H1 (cell line): Measurements from ENCODE around the gene SNAPIN. TPM values are rescaled to one million over a fixed set of nuclear protein-coding genes. Genes with fewer than 3 reads are reported as not detected.

Experiments
- E2F6 ChIP-seq: IDR thresholded peaks from 2 replicates; pipeline ENCODE4 v1.6.1; 2012; ENCODE audit warnings: inconsistent platforms
- EZH2 ChIP-seq: fragments of 200-600 bp; sonication (generic); IDR thresholded peaks from 2 replicates; pipeline ENCODE4 v1.7.1; 2012; ENCODE audit warnings: low read depth, mild to moderate bottlenecking, moderate library complexity, low read length, inconsistent platforms; ENCODE audit not compliant: severe bottlenecking
- HDAC6 ChIP-seq: IDR thresholded peaks from one replicate; pipeline ENCODE4 v1.7.1; 2012; ENCODE audit warnings: low read depth, mild to moderate bottlenecking, inconsistent platforms, low read length, moderate library complexity
- polyA plus RNA-seq, 7 experiments: library from polyadenylated mRNA; depleted of rRNA in 3 of 7; stranded (reverse) in 5 of 7; unstranded in 2 of 7; fragments of >200 nt in 5 of 7; fragments of 200-250 nt in 2 of 7; gene quantifications; 1 replicate in 5 of 7; 2 replicates in 1 of 7; 4 replicates in 1 of 7; pipeline versions ENCODE4 v1.2.1 to v1.2.3, GENCODE V29; 2011 to 2013; ENCODE audit warnings: missing spikeins in 2 of 7, mixed read lengths in 2 of 7
- total RNA-seq: library from RNA; stranded (reverse); fragmentation: NEBNext Ultra II Directional; extraction: Animal tissue kit (Norgen Biotek cat#: 25700); gene quantifications from 2 replicates; pipeline ENCODE4 v1.2.1, GENCODE V29; 2021

The SNAPIN gene
- total and polyA plus RNA-seq, 2 of the 8 experiments (the other 6 are each of a cell fraction or from before 2014, with no cell fraction given), result 25.7 to 31.1 TPM

GRCh38 chr1:153635872-153636271 lies 22.6 kb upstream of the SNAPIN start (continued):
- TF ChIP-seq EZH2 (no peak), HDAC6 (no peak), E2F6 (no peak)
